Parathyroid adenoma (tissue), 2 donors: ENCODE data around the gene GPR158.

Experiments used
- H2AFZ ChIP-seq: fragments of 300-600 bp; sonication (generic); one replicate; pipeline ENCODE4 v1.7.0; 2017; ENCODE audit warnings: antibody characterized with exemption, mild to moderate bottlenecking
- H3K27ac ChIP-seq: fragments of 300-600 bp; sonication (generic); one replicate; pipeline ENCODE4 v1.7.0; 2017
- H3K27me3 ChIP-seq: fragments of 300-600 bp; sonication (generic); one replicate; pipeline ENCODE4 v1.7.0; 2017; ENCODE audit warnings: low read length; ENCODE audit not compliant: control insufficient read depth, insufficient read depth
- H3K36me3 ChIP-seq: fragments of 300-600 bp; sonication (generic); one replicate; pipeline ENCODE4 v1.7.0; 2017; ENCODE audit warnings: low read length; ENCODE audit not compliant: control insufficient read depth, insufficient read depth
- H3K4me1 ChIP-seq: fragments of 300-600 bp; sonication (generic); one replicate; pipeline ENCODE4 v1.7.0; 2017; ENCODE audit warnings: control low read depth
- H3K4me2 ChIP-seq: fragments of 300-600 bp; sonication (generic); one replicate; pipeline ENCODE4 v1.7.0; 2017; ENCODE audit warnings: low read length
- H3K4me3 ChIP-seq: fragments of 300-600 bp; sonication (generic); one replicate; pipeline ENCODE4 v1.7.0; 2017; ENCODE audit warnings: low read depth, low read length
- H3K79me2 ChIP-seq: fragments of 300-600 bp; sonication (generic); one replicate; pipeline ENCODE4 v1.7.0; 2017; ENCODE audit warnings: control low read depth
- H3K9ac ChIP-seq: fragments of 300-600 bp; sonication (generic); one replicate; pipeline ENCODE4 v1.7.0; 2017; ENCODE audit warnings: mild to moderate bottlenecking
- H3K9me3 ChIP-seq: fragments of 300-600 bp; sonication (generic); one replicate; pipeline ENCODE4 v1.7.0; 2017; ENCODE audit warnings: low read length; ENCODE audit not compliant: control insufficient read depth
- CTCF ChIP-seq: fragments of 300-600 bp; sonication (generic); IDR thresholded peaks from one replicate; pipeline ENCODE4 v1.7.0; 2017; ENCODE audit warnings: antibody characterized with exemption, mild to moderate bottlenecking
- donor health status: primary hyperparathyroidism.

Gene GPR158

GRCh38 chr10:25285809-25286208 lies 111.0 kb downstream of the GPR158 start:
- TF ChIP-seq CTCF = no peak
- H3K79me2 ChIP-seq = no peaks in the 10 kb centered on the region
- no peak overlapping the region for H3K27ac ChIP-seq
- H3K9ac ChIP-seq = no peak overlapping the region
- no peak overlapping the region for H3K4me2 ChIP-seq
- H3K9me3 ChIP-seq = no peaks in the 10 kb centered on the region
- H3K36me3 ChIP-seq = no peaks in the 10 kb centered on the region
- H3K27me3 ChIP-seq = no peaks in the 10 kb centered on the region
- H3K4me3 ChIP-seq = no peak overlapping the region
- no peak overlapping the region for H2AFZ ChIP-seq
- H3K4me1 ChIP-seq = no peaks in the 10 kb centered on the region

DNA sequence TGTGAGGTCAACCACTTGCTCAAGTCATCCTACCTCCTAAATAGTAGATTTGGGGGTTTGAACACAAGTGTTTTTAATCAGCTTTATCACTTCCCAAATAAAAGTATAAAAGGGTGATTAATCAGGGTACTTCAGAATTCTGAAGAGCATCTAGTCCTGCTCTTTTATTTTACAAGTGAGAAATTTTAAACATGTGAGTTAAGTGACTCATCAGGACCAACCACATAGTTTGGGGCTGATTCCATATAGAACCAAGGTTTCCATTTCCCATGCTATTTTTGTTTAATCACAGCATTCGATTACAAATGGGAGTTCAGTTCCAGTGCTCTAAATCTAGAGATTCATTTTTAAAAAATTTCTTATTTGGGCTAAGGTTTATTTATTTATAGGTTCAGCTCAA lies 113.4 kb downstream of the GPR158 start:
- Histone ChIP-seq H3K4me1 (no peaks in the 10 kb centered on the region), H3K9me3 (no peaks in the 10 kb centered on the region), H2AFZ (no peak overlapping the region), H3K27me3 (no peaks in the 10 kb centered on the region), H3K4me3 (no peak overlapping the region), H3K9ac (no peak overlapping the region), H3K27ac (no peak overlapping the region), H3K4me2 (no peak overlapping the region), H3K79me2 (no peaks in the 10 kb centered on the region), H3K36me3 (no peaks in the 10 kb centered on the region)
- no peak for TF ChIP-seq CTCF

DNA sequence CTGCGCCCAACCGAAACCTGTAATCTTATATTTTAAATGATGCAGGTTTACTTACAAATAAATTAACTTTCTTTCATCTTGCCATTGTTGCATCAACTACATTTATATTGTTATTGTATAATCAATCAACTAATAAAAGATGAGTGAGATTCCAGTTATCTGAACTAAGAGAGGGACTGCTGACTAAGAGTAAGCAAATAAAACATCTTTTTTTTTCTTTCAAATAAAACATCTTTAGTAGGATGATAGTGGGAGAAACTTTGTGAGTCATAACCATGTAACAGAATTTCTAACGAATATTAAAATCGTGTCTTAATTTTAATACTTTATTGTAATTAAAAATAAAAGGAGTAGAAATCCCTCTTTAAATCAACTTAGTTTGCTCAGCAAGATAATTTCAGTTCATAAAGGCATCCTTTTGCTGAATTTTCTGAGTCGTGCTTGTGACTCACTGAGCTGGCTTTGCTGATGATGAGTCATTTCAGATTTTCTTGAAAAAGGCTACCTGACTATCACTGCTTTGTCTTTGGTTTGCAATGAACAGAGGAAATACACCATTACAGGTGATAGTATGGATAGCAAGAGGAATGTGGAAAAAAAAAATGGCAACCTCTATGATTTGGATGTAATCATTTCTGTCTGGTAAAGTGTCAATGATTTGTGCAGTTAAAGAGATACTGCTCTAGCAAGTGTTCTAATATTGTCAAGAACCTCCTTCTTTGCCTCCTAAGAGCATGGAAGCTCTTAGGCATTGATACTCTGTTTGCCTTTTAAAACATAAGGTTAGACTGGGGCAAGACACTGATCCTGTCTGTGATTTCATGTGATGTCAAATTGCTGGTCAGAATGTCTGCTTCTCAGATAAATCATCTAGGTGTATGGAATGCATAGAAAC lies 119.5 kb downstream of the GPR158 start:
- Histone ChIP-seq H3K9me3 (no peaks in the 10 kb centered on the region), H3K4me3 (no peak overlapping the region), H3K9ac (no peak overlapping the region), H3K79me2 (no peaks in the 10 kb centered on the region), H3K27ac (no peak overlapping the region), H2AFZ (no peak overlapping the region), H3K4me1 (peaks cover 7% of the 10 kb centered on the region), H3K27me3 (no peaks in the 10 kb centered on the region), H3K36me3 (no peaks in the 10 kb centered on the region), H3K4me2 (no peak overlapping the region)
- no peak for TF ChIP-seq CTCF

- peaks cover 7% of the 10 kb centered on the region for H3K4me1 ChIP-seq
- no peak overlapping the region for H2AFZ ChIP-seq
- H3K9ac ChIP-seq = no peak overlapping the region
- H3K4me3 ChIP-seq = no peak overlapping the region
- H3K9me3 ChIP-seq = no peaks in the 10 kb centered on the region
- no peak overlapping the region for H3K27ac ChIP-seq
- no peak overlapping the region for H3K4me2 ChIP-seq
- no peak for TF ChIP-seq CTCF
- H3K79me2 ChIP-seq = no peaks in the 10 kb centered on the region
- no peaks in the 10 kb centered on the region for H3K27me3 ChIP-seq
- no peaks in the 10 kb centered on the region for H3K36me3 ChIP-seq
Measured at GRCh38 chr10:25296324-25296723, 121.5 kb downstream of the GPR158 start.

- Histone ChIP-seq H3K4me1 (peaks cover 7% of the 10 kb centered on the region), H3K4me2 (no peak overlapping the region), H3K27me3 (no peaks in the 10 kb centered on the region), H2AFZ (no peak overlapping the region), H3K27ac (no peak overlapping the region), H3K9me3 (no peaks in the 10 kb centered on the region), H3K36me3 (no peaks in the 10 kb centered on the region), H3K79me2 (no peaks in the 10 kb centered on the region), H3K4me3 (no peak overlapping the region), H3K9ac (no peak overlapping the region)
- TF ChIP-seq CTCF = no peak
Measured at GRCh38 chr10:25297466-25297865, 122.7 kb downstream of the GPR158 start.
